Stimulated activated CD8-positive, alpha-beta memory T cell treated with anti-CD3 and anti-CD28 coated beads, Interleukin-12 subunit alpha, Interleukin-12 subunit beta, amount 100 ng/mL, for 24 hours (primary cell): Measurements from ENCODE around the gene ZDHHC18.
A peak's percentile ranks its signal among the peaks of the same experiment; 100 is the strongest.

Source experiments
- DNase-seq: peaks from one replicate; pipeline ENCODE4 v3.0.0-alpha.2; 2020; ENCODE audit errors: extremely low read depth

The ZDHHC18 gene, protein sequence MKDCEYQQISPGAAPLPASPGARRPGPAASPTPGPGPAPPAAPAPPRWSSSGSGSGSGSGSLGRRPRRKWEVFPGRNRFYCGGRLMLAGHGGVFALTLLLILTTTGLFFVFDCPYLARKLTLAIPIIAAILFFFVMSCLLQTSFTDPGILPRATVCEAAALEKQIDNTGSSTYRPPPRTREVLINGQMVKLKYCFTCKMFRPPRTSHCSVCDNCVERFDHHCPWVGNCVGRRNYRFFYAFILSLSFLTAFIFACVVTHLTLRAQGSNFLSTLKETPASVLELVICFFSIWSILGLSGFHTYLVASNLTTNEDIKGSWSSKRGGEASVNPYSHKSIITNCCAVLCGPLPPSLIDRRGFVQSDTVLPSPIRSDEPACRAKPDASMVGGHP

DNA sequence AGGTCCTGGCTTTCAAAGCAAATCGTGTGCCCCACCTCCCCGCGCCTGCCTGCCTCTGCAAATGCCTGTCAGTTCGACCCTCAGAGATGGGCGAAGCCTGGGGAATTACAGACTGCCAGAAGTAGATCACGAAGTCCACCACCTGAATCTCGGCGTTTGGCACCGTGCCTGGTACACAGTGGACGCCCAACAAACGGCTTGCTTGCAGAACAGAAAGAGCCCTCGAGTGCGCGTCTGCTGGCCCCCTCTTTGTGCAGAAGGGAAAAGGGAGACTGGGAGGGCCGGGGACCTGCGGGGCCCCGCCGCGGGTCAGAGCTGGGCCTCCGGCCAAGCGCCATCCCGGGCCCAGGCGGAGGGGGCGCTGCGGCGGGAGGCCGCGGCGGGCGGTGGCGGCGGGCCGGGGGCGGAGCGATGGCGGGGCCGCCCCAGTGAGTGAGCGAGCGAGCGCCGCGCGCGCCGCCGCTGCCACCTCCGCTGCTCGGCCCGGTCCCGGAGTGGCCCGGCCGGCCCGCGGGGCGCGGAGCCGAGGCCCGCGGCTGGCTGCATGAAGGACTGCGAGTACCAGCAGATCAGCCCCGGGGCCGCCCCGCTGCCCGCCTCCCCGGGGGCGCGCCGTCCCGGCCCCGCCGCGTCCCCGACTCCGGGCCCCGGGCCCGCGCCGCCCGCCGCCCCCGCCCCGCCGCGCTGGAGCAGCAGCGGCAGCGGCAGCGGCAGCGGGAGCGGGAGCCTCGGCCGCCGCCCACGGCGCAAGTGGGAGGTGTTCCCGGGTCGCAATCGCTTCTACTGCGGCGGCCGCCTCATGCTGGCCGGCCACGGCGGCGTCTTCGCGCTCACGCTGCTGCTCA lies at the start of gene ZDHHC18:
Gene ZDHHC18 (plus strand): TSS at position 428 of the 845 bp plus-strand sequence. CDS start 117 bp downstream, at position 545.
- DNase-seq: no peak

DNA sequence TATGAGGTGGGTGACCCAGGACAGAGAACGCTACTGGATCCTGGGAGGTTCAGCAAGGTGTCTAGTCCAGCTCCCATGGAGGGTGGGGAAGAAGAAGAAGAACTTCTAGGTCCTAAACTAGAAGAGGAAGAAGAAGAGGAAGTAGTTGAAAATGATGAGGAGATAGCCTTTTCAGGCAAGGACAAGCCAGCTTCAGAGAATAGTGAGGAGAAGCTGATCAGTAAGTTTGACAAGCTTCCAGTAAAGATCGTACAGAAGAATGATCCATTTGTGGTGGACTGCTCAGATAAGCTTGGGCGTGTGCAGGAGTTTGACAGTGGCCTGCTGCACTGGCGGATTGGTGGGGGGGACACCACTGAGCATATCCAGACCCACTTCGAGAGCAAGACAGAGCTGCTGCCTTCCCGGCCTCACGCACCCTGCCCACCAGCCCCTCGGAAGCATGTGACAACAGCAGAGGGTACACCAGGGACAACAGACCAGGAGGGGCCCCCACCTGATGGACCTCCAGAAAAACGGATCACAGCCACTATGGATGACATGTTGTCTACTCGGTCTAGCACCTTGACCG lies 47.3 kb upstream of the ZDHHC18 start:
- DNase-seq: no peak

DNA sequence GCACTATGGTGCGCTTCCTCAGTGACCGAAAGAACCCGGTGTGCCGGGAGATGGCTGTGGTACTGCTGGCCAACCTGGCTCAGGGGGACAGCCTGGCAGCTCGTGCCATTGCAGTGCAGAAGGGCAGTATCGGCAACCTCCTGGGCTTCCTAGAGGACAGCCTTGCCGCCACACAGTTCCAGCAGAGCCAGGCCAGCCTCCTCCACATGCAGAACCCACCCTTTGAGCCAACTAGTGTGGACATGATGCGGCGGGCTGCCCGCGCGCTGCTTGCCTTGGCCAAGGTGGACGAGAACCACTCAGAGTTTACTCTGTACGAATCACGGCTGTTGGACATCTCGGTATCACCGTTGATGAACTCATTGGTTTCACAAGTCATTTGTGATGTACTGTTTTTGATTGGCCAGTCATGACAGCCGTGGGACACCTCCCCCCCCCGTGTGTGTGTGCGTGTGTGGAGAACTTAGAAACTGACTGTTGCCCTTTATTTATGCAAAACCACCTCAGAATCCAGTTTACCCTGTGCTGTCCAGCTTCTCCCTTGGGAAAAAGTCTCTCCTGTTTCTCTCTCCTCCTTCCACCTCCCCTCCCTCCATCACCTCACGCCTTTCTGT lies 46.0 kb upstream of the ZDHHC18 start:
- no peak for DNase-seq

DNA sequence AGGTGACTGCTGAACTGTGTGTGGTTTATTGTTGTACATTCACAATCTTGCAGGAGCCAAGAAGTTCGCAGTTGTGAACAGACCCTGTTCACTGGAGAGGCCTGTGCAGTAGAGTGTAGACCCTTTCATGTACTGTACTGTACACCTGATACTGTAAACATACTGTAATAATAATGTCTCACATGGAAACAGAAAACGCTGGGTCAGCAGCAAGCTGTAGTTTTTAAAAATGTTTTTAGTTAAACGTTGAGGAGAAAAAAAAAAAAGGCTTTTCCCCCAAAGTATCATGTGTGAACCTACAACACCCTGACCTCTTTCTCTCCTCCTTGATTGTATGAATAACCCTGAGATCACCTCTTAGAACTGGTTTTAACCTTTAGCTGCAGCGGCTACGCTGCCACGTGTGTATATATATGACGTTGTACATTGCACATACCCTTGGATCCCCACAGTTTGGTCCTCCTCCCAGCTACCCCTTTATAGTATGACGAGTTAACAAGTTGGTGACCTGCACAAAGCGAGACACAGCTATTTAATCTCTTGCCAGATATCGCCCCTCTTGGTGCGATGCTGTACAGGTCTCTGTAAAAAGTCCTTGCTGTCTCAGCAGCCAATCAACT lies 45.2 kb upstream of the ZDHHC18 start:
- no peak for DNase-seq

DNA sequence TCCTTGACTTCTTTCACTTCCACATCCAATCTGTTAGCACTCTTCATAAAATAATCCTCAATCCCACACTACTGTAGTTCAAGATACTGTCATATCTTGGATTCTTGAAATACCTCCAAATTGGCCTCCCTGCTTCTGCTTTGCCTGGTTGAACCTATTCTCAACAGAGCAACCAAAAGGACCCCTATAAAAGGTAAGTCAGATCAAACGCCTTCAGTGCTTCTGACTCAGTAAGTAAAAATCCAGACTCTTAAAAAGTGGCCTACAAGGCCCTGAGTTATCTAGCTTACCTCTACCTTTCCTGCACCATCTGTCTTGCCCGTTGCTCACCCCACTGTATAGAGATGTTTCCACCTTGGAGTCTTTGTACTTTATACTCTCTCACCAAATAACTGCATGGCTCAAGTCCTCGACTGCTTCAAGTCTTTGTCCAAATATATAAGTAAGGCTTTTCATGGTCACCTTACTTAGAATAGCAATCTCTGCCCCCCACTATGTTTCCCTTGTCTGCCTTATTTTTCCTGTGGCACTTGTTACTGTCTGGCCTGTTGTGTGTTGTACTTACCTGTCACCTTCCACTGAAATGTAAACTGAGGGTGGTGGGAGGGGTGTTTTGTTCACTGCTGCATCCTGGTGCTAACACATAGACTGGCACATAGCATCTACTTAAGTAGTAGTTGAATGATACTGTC lies 43.8 kb upstream of the ZDHHC18 start:
- no peak for DNase-seq

- no peak for DNase-seq
Observed at GRCh38 chr1:26783646-26784022, 42.9 kb upstream of the ZDHHC18 start.

DNA sequence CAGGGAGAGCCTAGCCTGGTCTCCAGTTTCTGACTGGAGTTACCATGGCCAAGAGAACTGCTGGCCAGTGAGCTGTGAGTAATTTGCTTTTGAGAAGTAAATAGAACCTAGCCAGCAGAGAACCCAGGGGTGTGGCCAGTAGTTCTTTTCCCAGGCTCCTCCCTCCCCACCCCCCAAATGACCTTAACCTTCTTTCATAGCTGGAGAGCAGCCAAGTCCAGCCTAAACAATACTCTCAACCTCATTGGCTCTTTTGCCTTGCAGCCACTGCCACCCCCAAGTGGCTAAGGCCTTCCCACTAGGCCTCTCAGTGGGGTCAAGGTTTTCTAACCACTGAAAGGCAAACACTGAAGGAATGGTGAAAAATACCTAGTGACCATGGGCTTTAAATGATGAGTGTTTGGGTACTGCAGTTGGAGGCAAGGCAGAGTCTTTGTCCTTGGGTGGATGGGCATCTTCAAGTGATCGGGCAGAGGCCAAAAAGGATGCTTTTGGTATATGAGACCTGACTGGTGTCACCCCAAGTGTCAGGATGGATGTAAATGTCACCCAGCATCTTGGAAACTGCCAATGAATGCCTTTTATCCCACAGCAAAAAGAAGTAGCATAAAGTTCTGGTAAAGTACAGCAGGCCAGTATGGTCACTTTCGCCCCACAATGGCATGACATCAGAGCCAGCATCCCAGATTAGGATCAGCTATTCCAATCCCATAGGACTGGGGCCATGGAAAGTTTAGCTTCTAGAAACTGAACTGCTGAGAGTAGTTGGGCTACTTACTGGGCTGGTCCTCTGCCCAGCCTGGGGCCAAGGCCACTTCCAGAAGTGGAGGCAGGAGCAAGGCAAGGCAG lies 42.2 kb upstream of the ZDHHC18 start:
- DNase-seq: no peak

- no peak for DNase-seq
Observed at GRCh38 chr1:26784886-26785285, 41.6 kb upstream of the ZDHHC18 start.

DNA sequence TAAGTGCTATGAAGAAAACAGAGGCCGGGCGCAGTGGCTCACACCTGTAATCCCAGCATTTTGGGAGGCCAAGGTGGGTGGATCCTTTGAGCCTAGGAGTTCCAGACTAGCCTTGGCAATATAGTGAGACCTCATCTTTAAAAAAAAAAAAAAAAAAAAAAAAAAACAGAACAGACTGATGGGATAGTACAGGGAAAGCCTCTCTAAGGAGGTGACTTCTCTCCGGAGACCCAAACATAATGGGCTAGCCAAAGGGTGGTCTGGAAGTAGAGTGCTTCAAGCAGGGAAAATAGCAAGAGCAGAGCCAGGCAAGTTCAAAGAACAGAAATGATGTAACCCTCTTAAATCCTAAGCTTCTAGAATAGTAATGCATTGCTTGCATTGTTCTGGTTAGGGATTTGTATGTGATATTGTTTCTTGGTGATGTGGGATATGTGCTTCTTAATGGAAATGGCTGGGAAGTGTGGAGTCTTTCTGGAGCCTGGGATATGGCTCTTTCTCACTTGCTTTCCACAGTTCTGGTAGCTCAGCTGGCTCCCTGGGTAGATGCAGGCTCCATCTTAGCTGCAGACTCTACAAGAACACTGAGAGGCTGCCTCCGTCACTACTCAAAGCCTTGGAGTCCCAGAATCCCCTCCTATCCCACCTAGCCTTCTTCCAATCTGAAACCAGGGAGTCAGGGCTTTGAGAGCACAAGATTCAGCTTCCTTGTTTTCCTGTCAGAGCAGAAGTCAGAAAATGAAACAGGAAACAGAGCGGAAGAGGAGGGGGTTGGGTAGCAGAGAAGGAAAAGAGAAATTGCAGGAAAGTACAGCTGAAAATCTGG lies 40.7 kb upstream of the ZDHHC18 start:
- DNase-seq: no peak

- DNase-seq: no peak
Observed at GRCh38 chr1:26786437-26787380, 39.8 kb upstream of the ZDHHC18 start.

- peak; percentile 38 for DNase-seq
Observed at GRCh38 chr1:26787381-26787705, 39.1 kb upstream of the ZDHHC18 start.

DNA sequence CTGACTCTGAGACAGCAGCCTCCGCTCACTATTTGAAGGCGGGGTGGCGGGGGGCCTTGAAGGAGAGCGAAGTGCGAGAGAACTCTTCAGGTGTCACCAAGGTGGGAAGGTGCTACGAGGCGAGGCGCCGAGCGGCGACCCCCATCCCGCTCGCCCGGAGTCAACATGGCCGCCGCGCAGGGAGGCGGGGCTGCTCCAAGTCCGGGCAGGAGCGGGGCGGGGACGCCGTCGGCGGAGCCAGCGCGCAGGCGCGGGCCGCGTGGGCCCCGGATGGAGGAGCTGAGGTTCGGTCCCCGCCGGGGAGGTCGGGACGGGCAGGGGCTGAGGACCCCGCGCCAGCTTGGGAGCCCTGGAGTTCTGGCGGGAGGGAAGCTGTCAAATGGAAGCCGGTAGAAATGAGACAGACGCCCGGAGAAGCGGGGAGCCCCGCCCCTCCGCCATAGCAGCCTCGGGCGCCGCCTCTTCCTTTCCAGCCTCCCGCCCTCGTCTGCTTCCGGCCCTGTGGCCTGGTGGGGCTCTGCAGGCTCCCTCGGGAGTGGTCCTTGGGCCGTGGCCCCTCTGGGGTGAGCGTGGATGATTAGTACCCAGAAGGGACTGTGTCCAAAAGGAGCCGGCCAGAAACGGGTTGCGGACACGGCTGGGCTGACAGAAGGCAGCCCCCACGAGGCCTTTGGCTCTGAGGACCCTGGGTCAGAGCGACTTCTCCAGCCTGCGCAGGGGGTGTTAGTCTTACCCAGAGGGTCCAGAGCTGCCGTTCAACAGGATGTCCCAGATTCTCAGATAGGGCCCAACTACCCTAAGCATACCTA lies 38.6 kb upstream of the ZDHHC18 start, which contains the start of gene PIGV:
Gene PIGV (plus strand): TSS at position 245 of the 809 bp plus-strand sequence. CDS start 2,866 bp downstream, outside the sequence.
- DNase-seq: peak; percentile 75

DNA sequence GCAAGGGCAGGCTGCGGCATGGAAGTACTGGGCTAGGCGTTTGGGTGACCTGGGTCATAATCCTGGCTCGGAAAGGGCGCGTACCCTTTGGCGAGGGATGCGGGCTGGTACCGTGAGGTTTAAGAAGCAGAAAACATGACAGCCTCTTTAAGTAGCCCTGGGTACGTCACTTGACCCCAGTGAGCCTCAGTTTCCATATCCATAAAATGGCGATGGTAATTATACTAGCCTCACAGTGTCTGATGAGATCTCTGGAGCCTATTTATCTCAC lies 38.0 kb upstream of the ZDHHC18 start:
- no peak for DNase-seq

- peak; percentile 68 for DNase-seq
Observed at GRCh38 chr1:26788836-26789611, 37.5 kb upstream of the ZDHHC18 start.

GRCh38 chr1:26789612-26789865 lies 36.9 kb upstream of the ZDHHC18 start:
- DNase-seq: no peak

GRCh38 chr1:26789931-26790330 lies 36.6 kb upstream of the ZDHHC18 start:
- no peak for DNase-seq

GRCh38 chr1:26790551-26790953 lies 35.9 kb upstream of the ZDHHC18 start:
- DNase-seq: no peak
